Measurements from ENCODE around the gene MCU. TPM values are rescaled to one million over a fixed set of nuclear protein-coding genes. Genes with fewer than 3 reads are reported as not detected.

MCU gene
- total RNA-seq, 2 experiments from 2014 or later = 9.4 to 9.9 TPM

GRCh38 chr10:72732521-72732920, 40.6 kb downstream of the MCU start:
- H3K4me2 ChIP-seq (ENCODE audit: low read length) = no peak overlapping the region
- no peak for DNase-seq (ENCODE audit: low spot score)
- intact Hi-C loops (cut with micrococcal nuclease; ENCODE audit: unreplicated experiment) = no loop called here
- ChIA-PET POLR2A (no interaction called here), CTCF (ENCODE audit: unreplicated experiment) (no interaction called here)
- no peaks in the 10 kb centered on the region for H3K9me2 ChIP-seq (ENCODE audit: insufficient read depth, low read length)
- H3K9me3 ChIP-seq (ENCODE audit: low read length) = no peaks in the 10 kb centered on the region
- H3K4me3 ChIP-seq (ENCODE audit: low read depth, low read length, poor library complexity, severe bottlenecking) = no peak overlapping the region
- TF ChIP-seq EZH2phosphoT487 (IDR thresholded peaks at IDR 0.05; ENCODE audit: borderline replicate concordance, low read depth, low read length) = no peak
- TF ChIP-seq, protein P1, sequence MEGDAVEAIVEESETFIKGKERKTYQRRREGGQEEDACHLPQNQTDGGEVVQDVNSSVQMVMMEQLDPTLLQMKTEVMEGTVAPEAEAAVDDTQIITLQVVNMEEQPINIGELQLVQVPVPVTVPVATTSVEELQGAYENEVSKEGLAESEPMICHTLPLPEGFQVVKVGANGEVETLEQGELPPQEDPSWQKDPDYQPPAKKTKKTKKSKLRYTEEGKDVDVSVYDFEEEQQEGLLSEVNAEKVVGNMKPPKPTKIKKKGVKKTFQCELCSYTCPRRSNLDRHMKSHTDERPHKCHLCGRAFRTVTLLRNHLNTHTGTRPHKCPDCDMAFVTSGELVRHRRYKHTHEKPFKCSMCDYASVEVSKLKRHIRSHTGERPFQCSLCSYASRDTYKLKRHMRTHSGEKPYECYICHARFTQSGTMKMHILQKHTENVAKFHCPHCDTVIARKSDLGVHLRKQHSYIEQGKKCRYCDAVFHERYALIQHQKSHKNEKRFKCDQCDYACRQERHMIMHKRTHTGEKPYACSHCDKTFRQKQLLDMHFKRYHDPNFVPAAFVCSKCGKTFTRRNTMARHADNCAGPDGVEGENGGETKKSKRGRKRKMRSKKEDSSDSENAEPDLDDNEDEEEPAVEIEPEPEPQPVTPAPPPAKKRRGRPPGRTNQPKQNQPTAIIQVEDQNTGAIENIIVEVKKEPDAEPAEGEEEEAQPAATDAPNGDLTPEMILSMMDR (conservative IDR thresholded peaks at IDR 0.05; ENCODE audit: low read length) = no peak
- no peaks in the 10 kb centered on the region for H3K4me1 ChIP-seq (ENCODE audit: insufficient read depth, low read length, poor library complexity, severe bottlenecking)
- no TSS peak for BruUV-seq (replicated peaks)
- H3K79me2 ChIP-seq (ENCODE audit: insufficient read depth, low read depth, low read length) = no peaks in the 10 kb centered on the region
- H3K36me3 ChIP-seq (ENCODE audit: insufficient read depth, low read length) = no peaks in the 10 kb centered on the region
- no peaks in the 10 kb centered on the region for H4K20me1 ChIP-seq (ENCODE audit: insufficient read depth, low read length)
- H2AFZ ChIP-seq (ENCODE audit: low read length) = no peak overlapping the region
- no peak overlapping the region for H3K27ac ChIP-seq (ENCODE audit: low read depth, low read length, poor library complexity, severe bottlenecking)

DNA sequence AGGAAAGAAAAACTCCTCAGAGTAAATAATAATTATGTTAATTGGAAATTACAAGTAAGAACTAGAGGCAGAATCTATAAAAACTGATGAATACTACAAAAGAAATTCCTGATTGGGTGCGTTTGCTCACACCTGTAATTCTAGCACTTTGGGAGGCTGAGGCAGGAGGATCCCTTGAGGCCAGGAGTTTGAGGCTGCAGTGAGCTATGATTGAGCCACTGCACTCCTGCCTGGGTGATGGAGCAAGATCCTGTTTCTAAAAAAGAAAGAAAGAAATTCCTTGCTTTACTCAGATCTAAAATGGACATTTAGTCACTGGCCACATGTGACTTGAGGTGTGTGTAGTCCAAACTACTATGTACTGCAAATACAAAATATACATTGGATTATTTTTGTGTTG, 42.0 kb downstream of the MCU start:
- Histone ChIP-seq H3K4me2 (ENCODE audit: low read length) (no peak overlapping the region), H3K79me2 (ENCODE audit: insufficient read depth, low read depth, low read length) (no peaks in the 10 kb centered on the region), H3K4me3 (ENCODE audit: low read depth, low read length, poor library complexity, severe bottlenecking) (no peak overlapping the region), H2AFZ (ENCODE audit: low read length) (no peak overlapping the region), H4K20me1 (ENCODE audit: insufficient read depth, low read length) (no peaks in the 10 kb centered on the region), H3K4me1 (ENCODE audit: insufficient read depth, low read length, poor library complexity, severe bottlenecking) (no peaks in the 10 kb centered on the region), H3K27ac (ENCODE audit: low read depth, low read length, poor library complexity, severe bottlenecking) (no peak overlapping the region), H3K9me3 (ENCODE audit: low read length) (no peaks in the 10 kb centered on the region), H3K36me3 (ENCODE audit: insufficient read depth, low read length) (no peaks in the 10 kb centered on the region), H3K9me2 (ENCODE audit: insufficient read depth, low read length) (no peaks in the 10 kb centered on the region)
- ChIA-PET CTCF (ENCODE audit: unreplicated experiment) (no interaction called here), POLR2A (interaction anchor here (0.7 kb wide), 1 partner anchor 731 kb away, joined by 3 read pairs; no protein-coding TSS in a partner anchor)
- no peak for TF ChIP-seq EZH2phosphoT487 (IDR thresholded peaks at IDR 0.05; ENCODE audit: borderline replicate concordance, low read depth, low read length)
- TF ChIP-seq, protein P1 (conservative IDR thresholded peaks at IDR 0.05; ENCODE audit: low read length) = no peak
- intact Hi-C loops (cut with micrococcal nuclease; ENCODE audit: unreplicated experiment) = no loop called here
- no TSS peak for BruUV-seq (replicated peaks)
- DNase-seq (ENCODE audit: low spot score) = no peak

GRCh38 chr10:72735288-72735936, 43.5 kb downstream of the MCU start:
- DNase-seq (ENCODE audit: low spot score) = no peak
- no peak overlapping the region for H3K4me2 ChIP-seq (ENCODE audit: low read length)
- H3K79me2 ChIP-seq (ENCODE audit: insufficient read depth, low read depth, low read length) = no peaks in the 10 kb centered on the region
- H3K9me3 ChIP-seq (ENCODE audit: low read length) = no peaks in the 10 kb centered on the region
- H3K9me2 ChIP-seq (ENCODE audit: insufficient read depth, low read length) = no peaks in the 10 kb centered on the region
- H2AFZ ChIP-seq (ENCODE audit: low read length) = no peak overlapping the region
- no peaks in the 10 kb centered on the region for H4K20me1 ChIP-seq (ENCODE audit: insufficient read depth, low read length)
- ChIA-PET POLR2A (interaction anchor here (1.0 to 1.2 kb wide), 2 partner anchors 16 to 587 kb away, joined by 3 read pairs; no protein-coding TSS in a partner anchor), CTCF (ENCODE audit: unreplicated experiment) (no interaction called here)
- no peaks in the 10 kb centered on the region for H3K4me1 ChIP-seq (ENCODE audit: insufficient read depth, low read length, poor library complexity, severe bottlenecking)
- TF ChIP-seq, protein P1 (conservative IDR thresholded peaks at IDR 0.05; ENCODE audit: low read length) = no peak
- TF ChIP-seq EZH2phosphoT487 (IDR thresholded peaks at IDR 0.05; ENCODE audit: borderline replicate concordance, low read depth, low read length) = no peak
- no peaks in the 10 kb centered on the region for H3K36me3 ChIP-seq (ENCODE audit: insufficient read depth, low read length)
- intact Hi-C loops (cut with micrococcal nuclease; ENCODE audit: unreplicated experiment) = no loop called here
- no peak overlapping the region for H3K4me3 ChIP-seq (ENCODE audit: low read depth, low read length, poor library complexity, severe bottlenecking)
- H3K27ac ChIP-seq (ENCODE audit: low read depth, low read length, poor library complexity, severe bottlenecking) = no peak overlapping the region
- BruUV-seq (replicated peaks) = no TSS peak
